Stimulated activated CD4-positive, alpha-beta T cell treated with anti-CD3 and anti-CD28 coated beads, Interleukin-1b, Interleukin-23, amount 100 ng/mL, for 48 hours (primary cell): ENCODE measurements around the gene LRRC31.
A peak's percentile ranks its signal among the peaks of the same experiment; 100 is the strongest.

ENCODE experiments used
- DNase-seq: peaks from one replicate; pipeline ENCODE4 v3.0.0-alpha.2; 2020

The LRRC31 gene

GRCh38 chr3:169861871-169862270 is 7.9 kb downstream of the LRRC31 start:
- no peak for DNase-seq

DNA sequence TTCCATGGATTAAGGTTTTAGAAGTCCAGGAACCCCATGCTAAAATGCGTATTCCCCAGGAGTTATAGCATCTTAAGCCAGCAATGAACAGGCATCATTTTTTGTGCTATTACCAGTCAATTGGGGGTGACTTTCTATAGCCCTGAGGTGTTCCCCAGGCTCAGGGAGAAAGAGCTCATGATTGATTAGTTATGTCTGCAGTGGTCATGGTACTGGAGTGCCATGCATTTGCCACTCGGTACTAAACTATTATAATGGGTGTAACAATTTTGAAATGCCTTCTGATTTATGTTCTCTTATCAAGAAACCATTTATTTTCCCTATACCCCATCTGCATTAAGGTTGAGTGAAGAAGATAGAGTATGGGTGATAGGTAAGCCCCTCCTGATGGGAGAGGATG is 11.9 kb downstream of the LRRC31 start:
- no peak for DNase-seq

DNA sequence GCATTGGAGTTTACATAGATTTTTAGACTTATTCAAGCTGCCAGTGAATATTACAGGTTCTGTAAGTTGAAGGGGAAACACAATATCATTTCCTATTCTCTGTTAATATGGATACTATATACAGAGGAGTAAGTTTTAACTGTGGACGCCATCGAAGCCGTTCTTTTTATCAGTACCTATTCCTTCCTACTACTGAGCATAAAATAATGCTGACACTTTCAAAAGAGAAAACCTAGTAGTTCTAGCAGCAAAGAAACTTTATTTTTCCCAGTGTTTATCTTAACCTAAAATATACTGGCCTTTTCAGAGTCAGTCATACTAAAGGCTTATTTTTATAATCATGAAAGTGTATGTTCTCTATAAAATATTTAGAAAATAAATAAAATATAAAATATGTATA is 14.2 kb downstream of the LRRC31 start:
- DNase-seq = no peak

DNA sequence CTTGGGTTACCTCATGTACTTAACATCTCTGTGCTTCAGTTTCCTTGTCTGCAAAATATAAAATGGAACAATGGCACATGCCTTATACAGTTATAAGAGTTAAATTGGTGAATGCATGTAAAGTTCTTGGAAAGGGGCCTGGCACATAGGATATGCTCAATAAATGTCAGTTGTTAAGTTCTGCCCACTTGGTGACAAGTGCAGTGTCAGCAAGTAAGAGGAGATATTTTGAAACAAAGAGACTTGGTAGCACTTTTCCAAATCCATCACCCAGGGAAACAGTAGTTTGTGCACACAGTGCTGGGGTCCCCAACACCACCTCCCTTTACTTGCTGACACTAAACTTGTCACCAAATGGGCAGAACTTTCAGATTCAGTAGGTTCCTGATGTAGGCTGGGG is 19.1 kb downstream of the LRRC31 start:
- no peak for DNase-seq

DNA sequence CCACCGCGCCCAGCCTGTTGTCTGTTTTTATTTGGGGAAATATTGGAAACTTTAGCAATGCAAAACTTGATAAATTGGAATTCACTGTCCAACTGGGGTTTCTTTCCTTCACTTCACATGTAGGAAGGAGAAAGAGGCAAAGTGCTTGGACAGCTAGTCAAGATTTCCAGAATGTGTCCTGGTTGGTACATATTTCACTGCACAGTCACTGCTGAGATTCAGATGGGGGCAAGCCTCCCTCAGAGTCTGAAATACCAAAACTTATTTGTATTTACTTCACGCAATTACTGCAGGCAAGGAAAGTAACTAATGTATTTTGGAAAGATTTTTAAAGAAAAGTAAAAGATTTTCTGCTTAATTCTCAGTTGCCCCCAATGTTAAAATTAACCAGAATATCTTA is 21.0 kb downstream of the LRRC31 start:
- DNase-seq = no peak

DNA sequence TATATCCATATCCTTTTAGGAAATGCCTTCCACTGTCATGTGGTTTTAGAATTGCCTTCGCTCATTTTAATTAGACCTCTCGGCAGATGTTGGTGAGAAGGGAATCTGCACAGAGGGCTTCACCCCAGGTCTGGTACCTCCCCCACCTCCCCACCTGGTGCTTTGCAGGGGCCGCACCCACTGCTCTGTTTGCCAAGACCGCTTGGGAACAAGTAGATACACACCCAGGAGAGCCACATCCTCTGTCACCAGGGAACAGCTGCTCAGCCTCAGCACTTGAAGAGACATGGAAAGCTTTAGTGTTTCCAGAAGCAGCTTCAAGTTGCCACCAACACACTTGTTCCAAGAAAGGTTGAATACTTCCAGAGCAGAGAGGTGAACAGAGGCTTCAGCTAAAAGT is 21.8 kb downstream of the LRRC31 start:
- DNase-seq = no peak

GRCh38 chr3:169846458-169847193 is 23.1 kb downstream of the LRRC31 start:
- no peak for DNase-seq

- DNase-seq = no peak
Observed at GRCh38 chr3:169842960-169843359, 26.8 kb downstream of the LRRC31 start.

- DNase-seq = no peak
Observed at GRCh38 chr3:169841171-169841570, 28.6 kb downstream of the LRRC31 start.

DNA sequence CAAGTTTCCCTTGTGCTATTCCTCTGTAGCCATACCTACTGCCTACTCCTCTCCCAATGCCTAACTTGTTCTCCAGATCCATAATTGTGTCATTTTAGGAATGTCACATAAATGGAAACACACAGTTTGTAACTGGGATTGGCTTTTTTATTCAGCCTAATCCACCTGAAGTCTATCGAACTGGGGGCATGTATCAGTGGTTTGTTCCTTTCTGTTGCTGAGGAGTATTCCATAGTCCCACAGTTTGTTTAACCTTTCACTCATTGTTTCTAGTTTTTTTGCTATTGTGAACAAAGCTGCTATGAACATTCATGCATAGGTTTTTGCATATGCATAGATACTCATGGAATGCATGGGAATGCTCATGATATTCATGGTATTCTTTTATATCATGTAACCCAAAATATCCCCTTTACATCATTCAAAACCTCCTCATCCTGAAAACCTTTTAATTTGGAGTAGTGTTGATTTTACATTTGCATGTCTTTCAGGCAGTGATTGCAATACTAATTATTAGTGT is 31.2 kb downstream of the LRRC31 start:
- no peak for DNase-seq

DNA sequence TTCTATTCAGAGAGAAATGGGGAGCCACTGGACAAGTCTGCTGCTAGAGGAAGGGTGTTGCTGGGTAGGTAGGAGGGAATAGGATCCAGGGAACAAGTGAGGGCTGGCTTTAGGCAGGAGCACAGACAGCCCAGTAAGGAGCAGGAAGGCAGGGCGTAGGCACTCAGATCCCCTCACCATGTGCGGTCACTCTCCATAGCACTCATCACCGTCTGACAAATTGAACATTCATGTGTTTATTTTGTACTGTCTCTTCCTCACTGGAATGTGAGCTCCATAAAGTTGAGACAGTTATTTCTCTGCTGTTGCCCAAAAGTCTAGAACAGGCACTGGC is 32.8 kb downstream of the LRRC31 start:
- DNase-seq = no peak

DNA sequence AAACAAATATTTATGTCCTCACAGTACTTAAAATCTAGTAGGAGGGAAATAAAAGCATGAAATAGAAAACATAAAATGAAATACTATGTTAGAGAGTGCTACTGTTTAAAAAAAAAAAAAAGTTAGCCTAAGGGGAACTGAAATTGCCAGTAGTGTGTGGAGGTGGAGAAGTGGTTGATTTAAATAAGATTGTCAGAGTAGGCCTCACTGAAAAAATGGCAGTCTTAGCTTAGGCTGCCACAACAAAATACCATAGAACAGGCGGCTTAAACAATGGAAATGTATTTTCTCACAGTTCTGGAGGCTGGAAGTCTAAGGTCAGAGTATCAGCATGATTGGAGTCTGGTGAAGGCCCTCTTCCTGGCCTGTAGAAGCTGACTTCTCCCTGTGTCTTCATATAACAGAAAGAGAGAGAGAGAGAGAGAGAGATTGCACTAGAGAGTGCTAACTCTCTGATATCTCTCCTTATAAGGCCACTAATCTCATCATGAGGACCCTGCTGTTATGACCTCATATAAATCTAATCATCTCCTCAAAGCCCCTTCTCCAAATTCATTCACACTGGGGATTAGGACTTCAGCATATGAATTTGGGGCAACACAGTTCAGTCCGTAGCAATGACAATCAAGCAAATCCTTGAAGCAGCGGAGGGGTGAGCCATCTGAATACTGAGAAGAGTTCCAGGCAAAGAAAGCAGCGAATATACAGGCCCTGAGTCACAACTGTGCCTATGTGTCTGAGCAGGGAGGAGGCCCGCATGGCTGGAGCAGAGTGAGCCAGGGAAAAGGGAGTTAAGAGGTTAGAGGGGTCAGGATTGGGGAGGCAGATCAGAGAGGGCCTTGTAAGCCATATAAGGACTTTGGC is 33.4 kb downstream of the LRRC31 start:
- DNase-seq = no peak

DNA sequence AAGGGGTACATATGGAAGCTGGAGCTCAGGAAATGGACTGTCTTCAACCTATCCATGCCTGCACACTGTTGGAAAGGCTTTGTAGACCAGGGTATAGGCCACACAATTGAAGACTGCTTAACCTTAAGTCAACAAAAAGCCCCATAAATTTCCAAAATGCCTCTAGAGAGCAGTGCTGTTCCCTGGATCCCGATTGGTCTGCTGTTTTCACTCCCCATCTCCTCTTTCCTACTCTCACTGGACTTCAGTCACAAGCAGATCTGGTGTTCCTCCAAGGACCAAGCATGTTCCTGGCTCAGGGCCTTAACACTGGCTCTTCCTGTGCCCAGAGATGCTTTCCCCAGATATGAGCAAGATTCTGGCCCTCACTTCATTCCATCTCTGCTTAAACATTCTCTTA is 34.2 kb downstream of the LRRC31 start:
- no peak for DNase-seq

GRCh38 chr3:169827712-169828111 is 42.0 kb downstream of the LRRC31 start:
- DNase-seq = no peak

- DNase-seq = no peak
Observed at GRCh38 chr3:169825316-169825715, 44.4 kb downstream of the LRRC31 start.

- DNase-seq = no peak
Observed at GRCh38 chr3:169822983-169823382, 46.8 kb downstream of the LRRC31 start.

DNA sequence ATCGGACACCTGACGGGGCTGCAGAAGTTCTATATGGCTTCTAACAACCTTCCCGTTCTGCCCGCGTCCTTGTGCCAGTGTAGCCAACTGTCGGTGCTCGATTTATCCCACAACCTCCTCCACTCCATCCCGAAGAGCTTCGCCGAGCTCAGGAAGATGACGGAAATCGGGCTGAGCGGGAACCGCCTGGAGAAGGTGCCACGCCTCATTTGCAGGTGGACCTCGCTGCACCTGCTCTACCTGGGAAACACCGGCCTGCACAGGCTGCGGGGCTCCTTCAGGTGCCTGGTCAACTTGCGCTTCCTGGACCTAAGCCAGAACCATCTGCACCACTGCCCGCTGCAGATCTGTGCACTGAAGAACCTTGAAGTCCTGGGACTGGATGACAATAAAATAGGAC is 47.2 kb downstream of the LRRC31 start:
- DNase-seq = no peak

DNA sequence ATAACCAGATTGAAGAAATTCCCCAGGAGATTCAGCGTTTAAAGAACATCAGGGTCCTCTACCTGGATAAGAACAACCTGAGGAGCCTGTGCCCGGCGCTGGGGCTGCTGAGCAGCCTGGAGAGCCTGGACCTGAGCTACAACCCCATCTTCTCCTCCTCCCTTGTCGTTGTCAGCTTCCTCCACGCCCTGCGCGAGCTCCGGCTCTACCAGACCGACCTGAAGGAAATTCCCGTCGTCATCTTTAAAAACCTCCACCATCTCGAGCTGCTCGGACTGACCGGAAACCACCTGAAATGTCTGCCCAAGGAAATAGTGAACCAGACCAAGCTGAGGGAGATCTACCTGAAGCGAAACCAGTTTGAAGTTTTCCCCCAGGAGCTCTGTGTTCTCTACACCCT is 47.6 kb downstream of the LRRC31 start:
- DNase-seq = no peak

DNA sequence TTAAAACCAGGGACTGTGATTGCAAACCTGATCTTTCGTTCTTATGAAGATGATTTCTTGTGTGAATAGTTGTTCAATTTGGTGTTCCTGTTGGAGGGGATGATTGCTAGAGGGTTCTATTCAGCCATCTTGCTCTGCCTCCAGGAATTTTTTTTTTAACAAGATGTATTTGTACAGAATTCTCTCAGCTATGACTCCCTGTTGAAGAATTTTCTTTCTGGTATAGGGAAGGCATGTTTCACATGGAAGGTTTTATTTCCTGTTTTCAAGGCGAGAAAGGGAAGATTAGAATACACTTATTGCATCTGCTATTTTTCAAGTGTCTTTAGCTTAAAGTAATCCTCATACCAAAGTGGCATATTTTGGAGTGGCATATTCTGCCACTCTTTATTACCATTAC is 51.4 kb downstream of the LRRC31 start:
- DNase-seq = no peak

DNA sequence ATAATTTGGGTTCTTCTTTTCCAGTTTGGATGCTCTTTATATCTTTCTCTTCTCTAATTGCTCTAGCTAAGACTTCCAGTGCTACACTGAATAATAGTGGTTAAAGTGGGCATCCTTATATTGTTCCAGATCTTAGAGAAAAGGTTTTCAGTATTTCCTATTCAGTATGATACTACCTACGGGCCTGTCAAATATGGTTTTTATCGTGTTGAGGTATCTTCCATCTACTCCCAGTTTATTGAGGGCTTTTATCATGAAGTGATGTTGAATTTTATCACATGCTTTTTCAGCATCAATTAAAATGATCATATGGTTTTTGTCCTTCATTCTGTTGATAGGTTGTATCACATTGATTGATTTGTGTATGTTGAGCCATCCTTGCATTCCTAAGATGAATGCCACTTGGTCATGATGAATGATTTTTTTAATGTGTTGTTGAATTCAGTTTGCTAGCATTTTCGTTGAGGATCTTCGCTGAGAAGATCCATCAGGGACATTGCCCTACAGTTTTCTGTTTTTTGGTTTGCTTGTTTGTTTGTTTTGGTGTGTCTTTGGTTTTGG is 54.1 kb downstream of the LRRC31 start:
- DNase-seq = no peak

- DNase-seq = peak; percentile 85
Observed at GRCh38 chr3:169813757-169814517, 55.8 kb downstream of the LRRC31 start.

DNA sequence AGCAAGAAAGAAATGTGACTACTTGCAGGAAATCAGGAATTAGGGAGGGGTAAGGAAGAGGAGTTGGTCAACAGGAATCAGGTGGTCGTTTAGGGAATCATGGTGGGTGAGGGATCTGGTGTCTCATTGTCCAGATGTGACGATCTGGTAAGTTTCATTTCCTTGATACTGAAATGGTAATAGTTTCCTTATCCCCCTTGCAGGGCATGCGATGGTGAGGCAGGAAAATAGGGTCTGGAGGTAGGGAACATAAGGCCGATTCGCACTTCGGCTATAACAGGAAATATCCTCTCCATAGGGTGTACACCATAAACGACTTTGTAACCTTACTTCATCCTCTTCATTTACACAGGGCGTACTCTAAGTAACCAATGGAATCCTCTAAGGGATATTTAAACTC is 56.5 kb downstream of the LRRC31 start:
- DNase-seq = no peak
